D721Med (cell line): ENCODE results near the gene SCAF4.

Experiments used
- DNase-seq: peaks from one replicate; pipeline ENCODE4 v3.0.0; 2011; ENCODE audit warnings: low spot score; ENCODE audit not compliant: insufficient read length
- FAIRE-seq: peaks from 2 replicates; lab custom pipeline; 2011; peaks lifted over from hg19 to GRCh38; lab: Jason Lieb, UNC
- TF ChIP-seq, protein P1 (sequence below): IDR thresholded peaks from 2 replicates; pipeline ENCODE4 v1.5.1; 2012; ENCODE audit warnings: mild to moderate bottlenecking, control low read depth; ENCODE audit not compliant: insufficient read depth; ENCODE audit errors: missing control alignments

Gene SCAF4

GRCh38 chr21:31711745-31712285, 20.1 kb downstream of the SCAF4 start:
- DNase-seq (no peak), FAIRE-seq (no peak)
- TF ChIP-seq, protein P1, sequence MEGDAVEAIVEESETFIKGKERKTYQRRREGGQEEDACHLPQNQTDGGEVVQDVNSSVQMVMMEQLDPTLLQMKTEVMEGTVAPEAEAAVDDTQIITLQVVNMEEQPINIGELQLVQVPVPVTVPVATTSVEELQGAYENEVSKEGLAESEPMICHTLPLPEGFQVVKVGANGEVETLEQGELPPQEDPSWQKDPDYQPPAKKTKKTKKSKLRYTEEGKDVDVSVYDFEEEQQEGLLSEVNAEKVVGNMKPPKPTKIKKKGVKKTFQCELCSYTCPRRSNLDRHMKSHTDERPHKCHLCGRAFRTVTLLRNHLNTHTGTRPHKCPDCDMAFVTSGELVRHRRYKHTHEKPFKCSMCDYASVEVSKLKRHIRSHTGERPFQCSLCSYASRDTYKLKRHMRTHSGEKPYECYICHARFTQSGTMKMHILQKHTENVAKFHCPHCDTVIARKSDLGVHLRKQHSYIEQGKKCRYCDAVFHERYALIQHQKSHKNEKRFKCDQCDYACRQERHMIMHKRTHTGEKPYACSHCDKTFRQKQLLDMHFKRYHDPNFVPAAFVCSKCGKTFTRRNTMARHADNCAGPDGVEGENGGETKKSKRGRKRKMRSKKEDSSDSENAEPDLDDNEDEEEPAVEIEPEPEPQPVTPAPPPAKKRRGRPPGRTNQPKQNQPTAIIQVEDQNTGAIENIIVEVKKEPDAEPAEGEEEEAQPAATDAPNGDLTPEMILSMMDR: no peak

GRCh38 chr21:31711326-31711725, 20.6 kb downstream of the SCAF4 start:
- DNase-seq: no peak
- no peak for FAIRE-seq

GRCh38 chr21:31710586-31710985, 21.3 kb downstream of the SCAF4 start:
- TF ChIP-seq, protein P1: no peak
- no peak for FAIRE-seq
- DNase-seq: no peak

More at GRCh38 chr21:31711326-31711725, 20.6 kb downstream of the SCAF4 start:
- TF ChIP-seq, protein P1: no peak

DNA sequence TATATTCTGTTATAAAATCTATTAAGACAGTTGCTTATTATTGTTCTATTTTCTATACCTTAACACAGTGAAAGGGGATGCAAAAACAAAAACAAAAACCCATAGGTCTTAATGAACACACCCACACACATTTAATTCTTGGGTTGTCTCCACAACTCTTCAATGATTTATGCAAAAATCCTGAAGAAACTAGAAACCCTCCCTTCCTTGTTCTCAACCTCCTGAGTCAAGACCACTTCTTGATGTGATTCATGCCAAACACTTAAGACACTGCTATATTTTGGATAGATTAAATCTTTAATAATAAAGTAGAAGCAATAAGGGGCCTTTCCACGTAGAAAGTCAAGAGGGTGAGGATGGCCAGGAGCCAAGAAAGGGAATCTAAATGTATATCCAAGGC, 23.4 kb downstream of the SCAF4 start:
- TF ChIP-seq, protein P1: no peak
- DNase-seq (no peak), FAIRE-seq (no peak)

DNA sequence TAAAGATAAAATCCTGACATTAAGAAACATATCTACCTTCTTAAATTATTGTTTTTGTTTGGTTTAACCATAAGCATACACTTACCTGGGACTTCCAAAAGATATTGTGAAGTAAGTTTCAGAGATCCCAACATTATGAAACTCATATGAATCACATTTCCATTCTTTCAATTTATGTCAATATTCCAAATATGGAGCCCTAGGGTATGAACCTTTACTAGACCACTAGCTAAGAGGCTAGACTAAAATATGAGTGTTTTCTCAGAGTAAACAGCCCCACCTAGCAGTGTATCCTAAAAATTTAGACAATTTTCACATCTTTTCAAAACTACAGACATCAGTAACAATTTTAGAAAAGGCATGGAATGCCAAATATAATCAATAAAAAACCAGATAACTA, 24.4 kb downstream of the SCAF4 start:
- TF ChIP-seq, protein P1: no peak
- FAIRE-seq (no peak), DNase-seq (no peak)

DNA sequence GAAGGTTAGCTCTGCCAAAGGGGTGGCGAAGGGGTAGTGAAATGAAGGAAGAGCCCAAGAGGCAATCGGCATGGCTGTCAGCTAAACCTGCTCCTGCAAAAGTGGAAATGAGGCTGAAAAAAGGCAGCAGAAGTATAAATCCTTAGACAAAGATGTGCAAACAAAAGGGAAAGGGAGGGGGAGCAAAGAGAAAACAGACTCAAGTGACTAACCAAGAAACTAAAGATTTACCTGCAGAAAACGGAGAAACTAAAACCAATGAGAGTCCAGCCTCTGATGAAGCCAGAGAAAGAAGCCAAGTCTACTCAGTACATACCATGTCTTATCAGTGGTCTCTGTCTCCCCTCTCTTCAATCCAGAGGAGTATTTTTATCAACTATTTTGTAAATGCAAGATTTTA, 25.4 kb downstream of the SCAF4 start:
- FAIRE-seq (no peak), DNase-seq (no peak)
- TF ChIP-seq, protein P1: no peak

DNA sequence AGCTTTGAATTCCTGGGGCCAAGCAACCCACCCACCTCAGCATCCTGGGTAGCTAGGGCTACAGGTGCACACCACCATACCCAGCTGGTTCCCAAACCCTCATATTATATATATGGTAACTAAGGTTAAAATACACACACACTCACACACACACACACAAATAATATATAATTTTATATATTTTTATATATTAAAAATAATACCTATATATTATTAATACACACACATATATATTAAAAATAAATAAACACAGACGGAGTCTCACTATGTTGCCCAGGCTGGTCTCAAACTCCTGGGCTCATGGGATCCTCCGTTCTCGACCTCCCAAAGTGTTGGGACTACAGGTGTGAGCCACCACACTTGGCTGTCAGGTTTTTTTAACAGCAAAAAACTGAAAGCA, 31.9 kb downstream of the SCAF4 start:
- DNase-seq: no peak
- no peak for FAIRE-seq
- TF ChIP-seq, protein P1: no peak
